CD4-positive, alpha-beta memory T cell (primary cell): ENCODE data around the gene GLIPR1L2. TPM values are rescaled to one million over a fixed set of nuclear protein-coding genes. Genes with fewer than 3 reads are reported as not detected.
A peak's percentile ranks its signal among the peaks of the same experiment; 100 is the strongest.

Experiments
- CTCF ChIA-PET: fragments of 350-600 bp; sonication (Branson Sonifier 250); formaldehyde crosslinking; loops from one replicate; lab custom pipeline; 2021; ENCODE audit warnings: inconsistent platforms; ENCODE audit not compliant: partially characterized antibody; lab: Charles Lee
- POLR2A ChIA-PET: fragments of 350-600 bp; sonication (Branson Sonifier 250); formaldehyde crosslinking; loops from one replicate; lab custom pipeline; 2021; ENCODE audit not compliant: partially characterized antibody; lab: Charles Lee
- DNase-seq, 5 donors: peaks; one replicate each; pipeline versions ENCODE4 v3.0.0 to v3.0.0-alpha.2; 2020 to 2022; ENCODE audit warnings: mixed read lengths in 1 of 5
- H3K27ac ChIP-seq: one replicate; pipeline ENCODE4 v1.7.0; 2013; ENCODE audit warnings: low read depth, low read length
- H3K27me3 ChIP-seq: 2 replicates; pipeline ENCODE4 v1.7.0; 2013; ENCODE audit warnings: mild to moderate bottlenecking, low read length, moderate library complexity; ENCODE audit not compliant: insufficient read depth
- H3K36me3 ChIP-seq: 2 replicates; pipeline ENCODE4 v1.7.0; 2013; ENCODE audit warnings: mild to moderate bottlenecking, low read length, moderate library complexity; ENCODE audit not compliant: insufficient read depth
- H3K4me1 ChIP-seq: 2 replicates; pipeline ENCODE4 v1.7.0; 2013; ENCODE audit warnings: mild to moderate bottlenecking, low read length, moderate library complexity; ENCODE audit not compliant: insufficient read depth
- H3K4me3 ChIP-seq, 2 donors: one replicate each; pipeline ENCODE4 v1.7.0; 2013; ENCODE audit warnings: low read length in 2 of 2, mild to moderate bottlenecking in 1 of 2
- H3K9me3 ChIP-seq, 2 donors: one replicate each; pipeline ENCODE4 v1.7.0; 2013; ENCODE audit warnings: low read length in 2 of 2, control low read depth in 1 of 2; ENCODE audit not compliant: control insufficient read depth in 1 of 2
- H3K27ac Mint-ChIP-seq, 7 donors: one replicate each; pipeline ENCODE4 v1.8.0; 2020 to 2021; ENCODE audit warnings: mixed read lengths in 7 of 7, mild to moderate bottlenecking in 6 of 7, inconsistent platforms in 3 of 7, moderate library complexity in 3 of 7
- H3K27me3 Mint-ChIP-seq, 2 donors: one replicate each; pipeline ENCODE4 v1.8.0; 2020 to 2021; ENCODE audit warnings: mixed read lengths in 2 of 2
- H3K36me3 Mint-ChIP-seq, 2 donors: one replicate each; pipeline ENCODE4 v1.8.0; 2020 to 2021; ENCODE audit warnings: mixed read lengths in 2 of 2, inconsistent platforms in 1 of 2, mild to moderate bottlenecking in 1 of 2
- H3K4me1 Mint-ChIP-seq, 4 donors: one replicate each; pipeline ENCODE4 v1.8.0; 2020 to 2021; ENCODE audit warnings: mixed read lengths in 4 of 4, mild to moderate bottlenecking in 1 of 4
- H3K4me3 Mint-ChIP-seq, 8 donors: one replicate each; pipeline ENCODE4 v1.8.0; 2020 to 2021; ENCODE audit warnings: mixed read lengths in 8 of 8, mild to moderate bottlenecking in 7 of 8, moderate library complexity in 6 of 8, inconsistent platforms in 3 of 8
- H3K9me3 Mint-ChIP-seq, 8 donors: one replicate each; pipeline ENCODE4 v1.8.0; 2020 to 2021; ENCODE audit warnings: mixed read lengths in 8 of 8, mild to moderate bottlenecking in 5 of 8, inconsistent platforms in 3 of 8, moderate library complexity in 1 of 8
- intact Hi-C: fragments of 100-400 bp; cut with micrococcal nuclease; formaldehyde crosslinking; loops from one replicate; pipeline ENCODE4 v1.15.1; 2023
- polyA plus RNA-seq, 2 donors: library from polyadenylated mRNA; unstranded; fragments of 300-500 nt; fragmentation: Illumina TruSeq; gene quantifications; one replicate each; pipeline ENCODE4 v1.2.3, GENCODE V29; 2021
- total RNA-seq, 2 experiments: library from RNA; stranded (reverse); gene quantifications; one replicate each; pipeline ENCODE4 v1.2.3, GENCODE V29; 2021

The GLIPR1L2 gene
- total and polyA plus RNA-seq, 4 experiments from 2014 or later, result 0.47 to 2.5 (median 1.1) TPM

DNA sequence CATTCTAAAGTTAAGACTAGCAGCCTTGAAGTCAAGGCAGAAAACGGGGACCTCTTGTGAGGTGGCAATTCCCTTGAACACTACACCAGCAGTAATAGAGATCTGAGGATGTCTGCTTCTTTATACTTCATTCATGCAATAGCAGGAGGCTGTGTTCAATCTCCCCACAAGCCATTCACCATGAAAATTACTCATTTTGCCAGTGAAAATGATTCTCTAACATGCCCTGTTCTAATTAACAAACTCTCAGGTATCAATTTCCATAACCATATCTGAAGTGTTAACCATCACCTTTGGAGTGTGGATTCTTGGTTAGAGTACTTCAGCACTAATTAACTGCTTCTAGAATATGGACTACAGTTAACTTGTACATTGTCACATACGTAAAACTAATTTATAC, 86.2 kb downstream of the GLIPR1L2 start:
- Mint-ChIP-seq H3K27ac (peak overlapping the region; percentile 79 to 100 (median 99)), H3K27me3 (peaks cover 0 to 2% of the 10 kb centered on the region in 2 donors), H3K9me3 (peaks cover 0 to 2% (median 0%) of the 10 kb centered on the region in 8 donors), H3K36me3 (peaks cover 0 to 13% of the 10 kb centered on the region in 2 donors), H3K4me1 (peaks cover 38 to 53% (median 40%) of the 10 kb centered on the region in 4 donors), H3K4me3 (peak overlapping the region in 1 of 8 donors; percentile 62)
- no peak for DNase-seq
- Histone ChIP-seq H3K27ac (no peak overlapping the region), H3K27me3 (no peaks in the 10 kb centered on the region), H3K4me1 (peaks cover 46% of the 10 kb centered on the region), H3K4me3 (no peak overlapping the region), H3K36me3 (no peaks in the 10 kb centered on the region), H3K9me3 (no peaks in the 10 kb centered on the region)
- intact Hi-C loops, result no loop called here
- ChIA-PET POLR2A (interaction anchor here (4.5 to 14.1 kb wide), 3 partner anchors 17 to 86 kb away, joined by 27 to 204 read pairs (median 106); partner anchors contain the start of gene GLIPR1L2), CTCF (interaction anchor here (0.7 to 11.2 kb wide), 4 partner anchors 8 to 86 kb away, joined by 5 to 158 read pairs (median 6); partner anchors contain the start of gene GLIPR1L2)

DNA sequence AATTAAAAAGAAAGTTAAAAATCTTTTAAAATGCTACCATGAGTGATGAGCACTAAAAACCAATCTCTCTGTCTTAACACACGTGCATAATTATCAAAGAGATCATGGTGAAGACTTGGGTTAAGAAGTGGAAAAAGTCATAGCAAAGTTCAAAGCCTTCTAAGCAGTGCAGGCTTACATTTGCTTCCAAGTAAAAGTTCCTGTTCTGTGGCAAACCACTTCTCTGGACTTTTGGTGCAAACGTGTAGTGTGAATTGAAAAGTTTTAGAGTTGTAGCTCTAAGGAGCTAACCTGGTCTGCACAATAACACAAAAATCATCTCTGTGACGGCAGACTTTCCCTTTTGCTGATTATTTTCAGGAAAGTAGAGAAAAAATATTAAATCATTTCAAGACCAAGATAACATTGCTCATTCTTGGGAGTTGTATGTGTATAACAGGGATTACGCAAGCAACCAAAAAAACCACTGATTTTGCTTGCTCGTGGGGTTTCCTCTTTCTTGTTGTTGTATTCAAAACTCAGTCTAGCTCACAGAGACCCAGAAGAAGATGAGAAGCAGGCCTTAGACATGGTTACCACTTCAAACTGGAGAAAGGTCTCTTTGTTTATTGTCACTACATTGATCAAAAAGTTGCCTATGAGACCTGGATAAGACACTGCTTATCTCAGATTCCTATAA, 87.4 kb downstream of the GLIPR1L2 start:
- peaks cover 0 to 2% (median 0%) of the 10 kb centered on the region in 8 donors for H3K9me3 Mint-ChIP-seq
- H3K4me1 Mint-ChIP-seq, result peaks cover 44 to 64% (median 50%) of the 10 kb centered on the region in 4 donors
- H3K36me3 Mint-ChIP-seq, result peaks cover 9 to 19% of the 10 kb centered on the region in 2 donors
- peak overlapping the region in 7 of 8 donors; percentile 34 to 97 (median 55) for H3K4me3 Mint-ChIP-seq
- Histone ChIP-seq H3K4me1 (peaks cover 57% of the 10 kb centered on the region), H3K4me3 (no peak overlapping the region), H3K27me3 (no peaks in the 10 kb centered on the region), H3K27ac (peak overlapping the region; percentile 72), H3K36me3 (no peaks in the 10 kb centered on the region), H3K9me3 (no peaks in the 10 kb centered on the region)
- peak; percentile 75 to 84 (median 77) for DNase-seq
- ChIA-PET POLR2A (interaction anchor here (1.1 to 14.1 kb wide), 5 partner anchors 8 to 87 kb away, joined by 3 to 204 read pairs (median 39); partner anchors contain the start of genes GLIPR1L2 and KRR1), CTCF (interaction anchor here (0.9 to 11.2 kb wide), 9 partner anchors 10 to 144 kb away, joined by 3 to 158 read pairs (median 8); partner anchors contain the start of genes GLIPR1L1 and GLIPR1L2)
- H3K27me3 Mint-ChIP-seq, result peaks cover 0 to 2% of the 10 kb centered on the region in 2 donors
- intact Hi-C loops, result no loop called here
- peak overlapping the region; percentile 98 to 100 (median 99) for H3K27ac Mint-ChIP-seq

DNA sequence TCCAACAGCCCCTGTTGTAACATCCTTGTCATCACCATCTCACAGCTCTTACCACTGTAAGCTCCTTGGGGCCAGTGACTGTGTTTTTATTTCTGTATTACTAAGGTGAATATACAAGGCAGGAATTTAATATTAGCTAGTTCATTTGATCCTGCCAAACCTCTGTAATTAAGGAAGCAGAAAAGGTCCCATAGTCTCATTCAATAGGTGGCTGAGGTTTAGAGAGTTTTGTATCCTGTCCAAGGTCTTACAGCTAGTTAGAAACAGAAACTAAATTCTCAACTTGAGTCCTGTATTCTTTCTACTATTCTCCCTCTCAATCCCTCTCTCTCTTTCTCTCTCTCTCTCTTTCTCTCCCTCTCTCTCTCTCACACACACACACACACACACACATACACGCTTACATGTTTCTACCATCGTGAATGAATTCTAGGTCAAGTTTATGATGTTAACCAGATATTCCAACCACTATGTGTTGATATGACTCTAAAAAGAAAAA, 89.1 kb downstream of the GLIPR1L2 start:
- peaks cover 25 to 34% of the 10 kb centered on the region in 2 donors for H3K36me3 Mint-ChIP-seq
- peak in 2 of 5 donors; percentile 60 to 62 for DNase-seq
- Histone ChIP-seq H3K9me3 (no peaks in the 10 kb centered on the region), H3K27ac (peak overlapping the region; percentile 72), H3K27me3 (no peaks in the 10 kb centered on the region), H3K36me3 (no peaks in the 10 kb centered on the region), H3K4me3 (peak overlapping the region; percentile 74 to 84), H3K4me1 (peaks cover 75% of the 10 kb centered on the region)
- POLR2A ChIA-PET, result interaction anchor here (0.7 to 14.1 kb wide), 18 partner anchors 9 to 1079 kb away, joined by 3 to 204 read pairs (median 8); partner anchors contain the start of genes BBS10, GLIPR1L2, KRR1 and NAP1L1
- CTCF ChIA-PET, result interaction anchor here (1.1 to 11.2 kb wide), 12 partner anchors 9 to 146 kb away, joined by 3 to 158 read pairs (median 8); partner anchors contain the start of genes GLIPR1L1, GLIPR1L2 and KRR1
- peaks cover 0 to 2% of the 10 kb centered on the region in 2 donors for H3K27me3 Mint-ChIP-seq
- peaks cover 57 to 81% (median 67%) of the 10 kb centered on the region in 4 donors for H3K4me1 Mint-ChIP-seq
- H3K9me3 Mint-ChIP-seq, result peaks cover 0 to 2% (median 0%) of the 10 kb centered on the region in 8 donors
- H3K4me3 Mint-ChIP-seq, result peak overlapping the region; percentile 92 to 99 (median 97)
- H3K27ac Mint-ChIP-seq, result peak overlapping the region; percentile 98 to 100 (median 99)
- intact Hi-C loops, result loop anchor here (1.0 to 2.0 kb wide), 8 partner anchors 19 to 604 kb away; partner anchors contain the start of genes GLIPR1L1, KRR1, NAP1L1 and PHLDA1

DNA sequence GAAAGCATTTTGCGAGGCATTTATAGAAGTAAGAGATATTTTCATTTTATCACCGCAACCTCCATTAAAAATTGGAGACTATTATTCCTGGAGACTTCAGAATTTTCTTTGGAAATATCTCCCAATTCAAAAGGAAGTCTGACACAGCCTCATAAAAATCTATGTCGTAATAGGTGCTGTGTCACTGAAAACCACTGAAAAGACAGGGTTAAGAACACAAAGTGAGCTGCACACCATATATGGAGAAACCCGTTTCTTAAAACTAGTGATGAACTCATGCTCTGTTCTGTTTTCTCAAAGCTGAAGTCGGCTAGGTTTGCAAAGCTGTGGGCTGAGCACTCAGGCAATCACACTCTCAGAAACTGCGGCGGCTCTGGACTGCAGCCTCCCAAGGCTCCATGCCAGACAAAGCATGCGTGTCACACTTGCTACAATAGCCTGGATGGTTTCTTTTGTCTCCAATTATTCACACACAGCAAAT, 89.6 kb downstream of the GLIPR1L2 start, which contains the start of gene GLIPR1:
Gene GLIPR1, plus strand, starts transcription at position 287 of the 481 bp plus-strand sequence. Its CDS starts 126 bp downstream, at position 413.
- Mint-ChIP-seq H3K4me3 (peak within 1 kb of the TSS; percentile 92 to 99 (median 97)), H3K27ac (peak within 1 kb of the TSS; percentile 98 to 100 (median 99))
- intact Hi-C loops, result loop anchor here (1.0 to 2.0 kb wide), 8 partner anchors 18 to 604 kb away; partner anchors contain the start of genes GLIPR1L1, KRR1, NAP1L1 and PHLDA1

DNA sequence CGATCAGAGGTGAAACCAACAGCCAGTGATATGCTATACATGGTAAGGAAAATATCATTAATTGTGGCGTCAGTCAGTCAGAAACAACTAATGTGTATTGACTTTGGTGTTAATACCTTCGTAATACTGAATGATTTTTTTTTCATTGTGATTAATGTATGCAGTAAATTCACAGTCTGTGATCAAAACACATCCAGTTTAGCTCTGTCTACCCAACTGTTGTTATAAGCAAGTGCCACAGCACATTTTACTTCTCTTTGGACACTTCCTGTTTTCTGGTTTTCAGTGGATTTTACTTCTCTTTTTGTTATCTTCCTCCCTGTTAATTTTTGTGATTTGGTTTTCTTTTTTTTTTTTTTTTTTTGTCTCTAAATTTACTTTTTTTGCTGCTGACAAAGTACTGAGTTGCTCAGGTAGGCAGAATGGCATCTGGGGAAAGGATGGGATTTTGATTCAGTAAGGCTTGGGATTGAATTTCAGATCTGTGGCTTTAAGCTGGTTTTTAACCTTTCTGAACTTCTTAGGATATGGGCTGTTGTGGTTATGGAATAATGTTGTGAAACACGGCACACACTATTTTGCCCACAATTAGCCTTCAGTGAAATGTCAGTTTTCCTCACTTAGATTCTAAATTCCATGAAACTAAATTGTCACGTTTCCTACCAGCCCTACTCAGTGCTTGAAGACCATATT, 90.3 kb downstream of the GLIPR1L2 start:
- H3K27me3 ChIP-seq, result no peaks in the 10 kb centered on the region
- Mint-ChIP-seq H3K4me1 (peaks cover 63 to 85% (median 75%) of the 10 kb centered on the region in 4 donors), H3K4me3 (peak overlapping the region; percentile 92 to 99 (median 97)), H3K27ac (peak overlapping the region; percentile 98 to 100 (median 99)), H3K36me3 (peaks cover 30 to 37% of the 10 kb centered on the region in 2 donors), H3K27me3 (peaks cover 0 to 2% of the 10 kb centered on the region in 2 donors), H3K9me3 (peaks cover 0 to 2% (median 0%) of the 10 kb centered on the region in 8 donors)
- H3K4me1 ChIP-seq, result peaks cover 84% of the 10 kb centered on the region
- intact Hi-C loops, result loop anchor here (2.0 kb wide), 3 partner anchors 18 to 550 kb away; partner anchors contain the start of gene PHLDA1
- H3K27ac ChIP-seq, result peak overlapping the region; percentile 72
- no peaks in the 10 kb centered on the region for H3K9me3 ChIP-seq
- H3K36me3 ChIP-seq, result no peaks in the 10 kb centered on the region
- POLR2A ChIA-PET, result interaction anchor here (0.6 to 14.1 kb wide), 20 partner anchors 7 to 1078 kb away, joined by 3 to 204 read pairs (median 8); partner anchors contain the start of genes BBS10, GLIPR1L1, GLIPR1L2 and KRR1
- CTCF ChIA-PET, result interaction anchor here (0.7 to 11.2 kb wide), 11 partner anchors 7 to 147 kb away, joined by 3 to 158 read pairs (median 8); partner anchors contain the start of genes GLIPR1L1, GLIPR1L2 and KRR1
- DNase-seq, result no peak
- peak overlapping the region; percentile 74 to 84 for H3K4me3 ChIP-seq

More for the DNA sequence above, 89.6 kb downstream of the GLIPR1L2 start, which contains the start of gene GLIPR1:
- Mint-ChIP-seq H3K36me3 (peaks cover 30 to 37% of the 10 kb centered on the region in 2 donors), H3K4me1 (peaks cover 60 to 85% (median 70%) of the 10 kb centered on the region in 4 donors), H3K27me3 (peaks cover 0 to 2% of the 10 kb centered on the region in 2 donors), H3K9me3 (peaks cover 0 to 2% (median 0%) of the 10 kb centered on the region in 8 donors)
- no peaks in the 10 kb centered on the region for H3K9me3 ChIP-seq
- DNase-seq, result peak; percentile 78 to 85 (median 83)
- ChIA-PET POLR2A (interaction anchor here (0.6 to 14.1 kb wide), 21 partner anchors 8 to 1079 kb away, joined by 3 to 204 read pairs (median 7); partner anchors contain the start of genes BBS10, GLIPR1L1, GLIPR1L2 and KRR1), CTCF (interaction anchor here (0.8 to 11.2 kb wide), 12 partner anchors 8 to 146 kb away, joined by 3 to 158 read pairs (median 8); partner anchors contain the start of genes GLIPR1L1, GLIPR1L2 and KRR1)
- H3K4me3 ChIP-seq, result peak within 1 kb of the TSS; percentile 74 to 84
- peak within 1 kb of the TSS; percentile 72 for H3K27ac ChIP-seq
- H3K27me3 ChIP-seq, result no peaks in the 10 kb centered on the region
- H3K36me3 ChIP-seq, result no peaks in the 10 kb centered on the region
- H3K4me1 ChIP-seq, result peaks cover 77% of the 10 kb centered on the region
